ENCODE results near the gene ISOC2.
"Not testable (repeated sequence)": the region's sequence is repeated elsewhere in the genome, so short reads cannot be mapped to it uniquely, and the experiment has no call there.

The ISOC2 gene

GRCh38 chr19:55451965-55452748 lies 9.3 kb downstream of the ISOC2 start:
- DNase-seq (ENCODE audit: low read depth, low spot score) = no peak
- TF ChIP-seq CTCF (IDR thresholded peaks at IDR 0.05; ENCODE audit: low read depth, low read length) = no peak
- in situ Hi-C loops (cut with HindIII; ENCODE audit: low sequenced_read_pairs) = no loop called here
- H3K4me3 ChIP-seq (ENCODE audit: low read depth, low read length) = no peak overlapping the region

- H3K4me3 ChIP-seq (ENCODE audit: low read depth, low read length) = no peak overlapping the region
- no peak for DNase-seq (ENCODE audit: low read depth, low spot score)
- in situ Hi-C loops (cut with HindIII; ENCODE audit: low sequenced_read_pairs) = no loop called here
- TF ChIP-seq CTCF (IDR thresholded peaks at IDR 0.05; ENCODE audit: low read depth, low read length) = no peak
Observed at GRCh38 chr19:55451163-55451964, 10.1 kb downstream of the ISOC2 start.

GRCh38 chr19:55449469-55449868 lies 12.0 kb downstream of the ISOC2 start:
- no peak overlapping the region for H3K4me3 ChIP-seq (ENCODE audit: low read depth, low read length)
- TF ChIP-seq CTCF (IDR thresholded peaks at IDR 0.05; ENCODE audit: low read depth, low read length) = no peak
- no peak for DNase-seq (ENCODE audit: low read depth, low spot score)
- in situ Hi-C loops (cut with HindIII; ENCODE audit: low sequenced_read_pairs) = no loop called here

- DNase-seq (ENCODE audit: low read depth, low spot score); H3K4me3 ChIP-seq (ENCODE audit: low read depth, low read length); in situ Hi-C loops (cut with HindIII; ENCODE audit: low sequenced_read_pairs): not testable (repeated sequence)
Observed at GRCh38 chr19:55448175-55448490, 13.3 kb downstream of the ISOC2 start.

GRCh38 chr19:55447421-55448174 lies 13.8 kb downstream of the ISOC2 start:
- in situ Hi-C loops (cut with HindIII; ENCODE audit: low sequenced_read_pairs) = no loop called here
- no peak for TF ChIP-seq CTCF (IDR thresholded peaks at IDR 0.05; ENCODE audit: low read depth, low read length)
- DNase-seq (ENCODE audit: low read depth, low spot score) = peak; percentile 9
- H3K4me3 ChIP-seq (ENCODE audit: low read depth, low read length) = no peak overlapping the region

- DNase-seq (ENCODE audit: low read depth, low spot score) = no peak
- in situ Hi-C loops (cut with HindIII; ENCODE audit: low sequenced_read_pairs) = no loop called here
- no peak overlapping the region for H3K4me3 ChIP-seq (ENCODE audit: low read depth, low read length)
- no peak for TF ChIP-seq CTCF (IDR thresholded peaks at IDR 0.05; ENCODE audit: low read depth, low read length)
Observed at GRCh38 chr19:55446060-55446459, 15.4 kb downstream of the ISOC2 start.
